HG03064 (cell line): ENCODE measurements around the gene CES3.

Source experiments
- ATAC-seq: cut with Tn5 transposase; IDR thresholded peaks from one replicate; pipeline ENCODE4 v1.9.1; 2021; ENCODE audit warnings: low read depth; ENCODE audit not compliant: unreplicated experiment

The CES3 gene

GRCh38 chr16:66996324-66996982 lies 35.4 kb downstream of the CES3 start:
- ATAC-seq, result no peak

DNA sequence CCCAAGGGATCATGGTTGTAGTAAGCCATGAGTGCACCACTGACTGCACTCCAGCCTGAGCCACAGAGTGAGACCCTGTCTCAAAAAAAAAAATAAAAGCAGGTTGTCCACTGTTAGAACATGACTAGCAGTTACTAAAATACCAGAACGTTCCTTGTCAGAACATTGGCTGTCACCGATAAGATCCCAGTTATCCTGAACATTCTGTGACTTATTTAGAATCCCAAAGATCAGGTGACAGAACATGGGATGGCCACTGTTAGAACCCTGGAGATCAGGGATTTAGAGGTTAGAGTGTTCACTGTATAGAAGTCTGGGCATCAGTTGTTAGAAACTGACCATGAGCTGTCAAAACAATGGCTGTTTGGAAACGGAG lies 35.9 kb downstream of the CES3 start:
- ATAC-seq, result no peak

GRCh38 chr16:67000384-67001351 lies 39.6 kb downstream of the CES3 start:
- no peak for ATAC-seq

DNA sequence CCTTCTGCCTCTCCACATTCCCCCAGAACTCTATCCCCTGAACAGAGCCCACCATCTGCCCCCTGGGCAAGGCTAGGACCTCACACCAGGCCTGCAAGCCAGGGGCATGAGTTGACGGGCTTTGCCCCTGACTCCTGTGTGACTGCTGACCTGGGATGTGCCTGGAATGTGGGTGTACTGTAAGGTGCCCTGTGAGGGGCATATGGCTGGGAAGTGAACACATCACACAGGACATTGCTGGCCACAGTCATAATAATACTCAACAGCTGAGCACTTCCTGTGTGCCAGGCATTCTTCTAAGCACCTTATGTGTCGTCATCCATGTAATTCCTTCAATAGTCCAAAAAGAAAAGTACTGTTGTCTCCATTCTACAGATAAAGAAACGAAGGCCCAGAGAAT lies 40.7 kb downstream of the CES3 start:
- no peak for ATAC-seq

GRCh38 chr16:67006930-67007658 lies 46.0 kb downstream of the CES3 start:
- ATAC-seq, result no peak

DNA sequence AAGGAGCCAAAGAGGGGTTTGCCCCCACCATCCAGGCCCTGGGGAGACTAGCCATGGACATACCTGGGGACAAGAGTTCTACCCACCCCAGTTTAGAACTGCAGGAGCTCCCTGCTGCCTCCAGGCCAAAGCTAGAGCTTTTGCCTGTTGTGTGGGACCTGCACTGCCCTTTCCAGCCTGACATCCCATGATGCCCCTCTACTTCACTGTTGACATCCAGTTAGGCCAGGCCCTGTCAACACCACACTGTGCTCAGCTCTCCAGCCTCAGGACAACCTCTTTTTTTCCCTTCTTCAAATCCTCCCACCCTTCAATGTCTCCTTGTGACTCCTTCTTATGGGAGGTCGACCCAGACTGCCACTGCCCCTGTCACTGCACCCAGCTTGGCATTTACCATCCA lies 48.1 kb downstream of the CES3 start:
- no peak for ATAC-seq

DNA sequence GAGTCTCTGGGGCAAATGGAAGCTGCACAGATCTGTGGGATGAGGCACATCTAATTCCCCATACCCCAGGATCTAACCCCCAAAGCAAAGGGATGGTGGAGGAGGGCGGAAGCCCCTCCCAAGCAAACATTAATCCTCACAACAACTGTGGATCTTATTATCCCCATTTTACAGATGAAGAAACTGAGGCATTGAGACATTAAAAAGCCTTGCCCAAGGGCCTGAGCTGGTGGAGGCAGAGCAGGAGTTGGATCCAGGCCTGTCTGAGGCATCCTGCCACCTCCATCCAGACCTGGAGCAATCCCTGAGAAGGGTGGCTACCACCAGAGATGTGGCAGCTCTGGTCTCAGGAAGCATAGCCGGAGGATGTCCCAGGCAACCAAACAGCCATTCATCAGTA lies 50.2 kb downstream of the CES3 start:
- ATAC-seq, result no peak

- no peak for ATAC-seq
Measured at GRCh38 chr16:67013233-67013822, 52.3 kb downstream of the CES3 start.

GRCh38 chr16:67013823-67014633 lies 53.0 kb downstream of the CES3 start:
- ATAC-seq, result no peak

- ATAC-seq, result no peak
Measured at GRCh38 chr16:67014634-67015312, 53.7 kb downstream of the CES3 start.

DNA sequence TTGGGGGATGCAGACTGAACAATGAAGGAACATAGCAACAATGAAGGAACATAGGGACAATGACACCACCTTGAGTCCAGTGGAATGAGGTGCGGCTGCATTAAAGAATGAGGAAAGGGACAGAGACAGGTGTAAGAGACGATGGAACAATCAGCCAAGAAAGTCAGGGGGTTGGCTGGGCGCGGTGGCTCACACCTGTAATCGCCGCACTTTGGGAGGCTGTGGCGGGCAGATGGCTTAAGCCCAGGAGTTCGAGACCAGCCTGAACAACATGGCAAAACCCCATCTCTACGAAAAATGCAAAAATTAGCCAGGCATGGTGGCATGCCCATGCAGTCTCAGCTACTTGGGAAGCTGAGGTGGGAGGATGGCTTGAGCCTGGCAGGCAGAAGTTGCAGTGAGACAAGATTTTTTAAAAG lies 54.3 kb downstream of the CES3 start:
- no peak for ATAC-seq

DNA sequence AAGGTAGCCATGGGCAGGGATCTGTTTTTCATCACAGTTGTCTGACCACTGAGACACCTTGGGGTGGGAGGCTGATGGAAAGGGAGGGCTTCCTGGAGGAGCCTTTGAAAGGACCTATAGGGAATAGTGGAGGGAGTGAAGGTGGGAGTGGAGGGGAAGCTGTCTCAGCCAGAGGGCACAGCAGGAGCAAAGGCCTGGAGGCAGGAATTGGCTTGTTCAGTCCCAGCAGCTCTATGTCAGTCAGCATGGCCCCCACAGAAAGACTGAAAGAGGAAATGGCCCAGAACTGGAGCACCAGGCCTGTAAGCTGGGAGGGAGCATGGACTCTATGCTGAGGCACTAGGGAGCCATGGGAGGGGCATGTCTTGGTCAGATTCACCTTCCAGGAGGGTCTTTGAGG lies 55.1 kb downstream of the CES3 start:
- ATAC-seq, result no peak

DNA sequence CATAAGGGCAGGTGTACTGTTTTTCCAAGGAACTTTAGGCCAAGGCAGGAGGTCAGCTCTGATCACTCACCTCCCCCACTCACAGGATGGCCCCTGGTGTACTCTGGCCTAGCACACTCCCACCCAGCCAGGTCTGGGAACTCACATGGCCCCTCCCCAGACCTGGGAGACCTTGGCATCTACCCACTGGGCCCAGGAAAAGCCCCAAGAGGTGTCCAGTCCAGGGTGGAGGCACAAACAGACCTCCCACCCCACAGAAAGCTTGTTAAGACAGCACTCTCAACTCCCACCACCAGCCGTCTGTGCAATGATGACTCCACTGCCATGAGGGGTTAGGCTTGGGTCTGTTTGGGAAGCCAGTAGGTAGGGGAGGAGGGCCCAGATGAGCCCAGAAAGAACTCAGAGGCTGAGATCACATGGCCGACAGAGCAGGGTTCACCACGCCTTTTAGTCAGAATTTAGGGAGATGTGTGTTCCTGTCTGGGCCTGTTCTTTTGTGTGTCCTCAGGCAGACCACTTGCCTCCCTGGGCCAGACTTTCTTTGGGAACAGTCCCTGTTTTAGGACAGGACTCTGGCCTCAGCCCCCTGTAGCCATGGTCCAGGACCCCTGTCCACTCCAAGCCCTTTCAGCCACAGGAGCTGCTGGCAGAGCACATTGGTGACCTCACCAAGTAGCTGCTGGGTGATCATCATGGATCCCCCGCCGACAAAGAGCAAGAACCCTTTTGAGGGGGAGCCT lies 55.8 kb downstream of the CES3 start:
- no peak for ATAC-seq

DNA sequence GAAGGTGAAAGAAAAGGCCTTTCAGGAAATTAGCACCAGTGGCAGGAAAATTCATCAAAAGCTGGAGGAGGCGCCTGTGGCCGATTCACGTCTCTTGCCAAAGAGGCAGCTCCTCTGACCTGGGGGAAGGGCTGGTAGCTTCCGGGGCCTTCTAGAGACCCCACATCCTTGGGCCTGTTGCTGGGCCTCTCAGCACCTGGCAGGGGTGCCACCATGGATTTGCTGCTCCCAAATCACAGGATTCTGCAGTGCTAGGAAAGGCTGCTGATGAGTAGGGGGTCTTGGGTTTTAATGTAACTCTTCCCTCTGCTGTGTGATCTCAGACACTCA lies 56.3 kb downstream of the CES3 start:
- ATAC-seq, result no peak

GRCh38 chr16:67017810-67018488 lies 56.9 kb downstream of the CES3 start:
- no peak for ATAC-seq

GRCh38 chr16:67019171-67019570 lies 58.1 kb downstream of the CES3 start:
- no peak for ATAC-seq

- no peak for ATAC-seq
Measured at GRCh38 chr16:67021321-67021720, 60.3 kb downstream of the CES3 start.

GRCh38 chr16:67022531-67023214 lies 61.6 kb downstream of the CES3 start:
- ATAC-seq, result no peak
